HCT116 (cell line): Measurements from ENCODE around the gene DDO. TPM values are rescaled to one million over a fixed set of nuclear protein-coding genes. Genes with fewer than 3 reads are reported as not detected.

Experiments used
- ATAC-seq: fragments of 200-7000 bp; cut with Tn5 transposase; 2 replicates; pipeline ENCODE4 v1.9.1; 2020; ENCODE audit warnings: mild to moderate bottlenecking, moderate library complexity
- BruUV-seq: library from RNA; stranded (reverse); fragments of 400-500 nt; replicated peaks from 2 replicates; lab custom pipeline; 2021; lab: Mats Ljungman, UMichigan
- CTCF ChIA-PET: fragments of 300-600 bp; sonication (Branson Sonifier 250); formaldehyde crosslinking; loops from one replicate; lab custom pipeline; 2021; ENCODE audit warnings: antibody characterized with exemption; lab: Charles Lee
- POLR2A ChIA-PET: fragments of 300-600, 350-600 bp; sonication (Branson Sonifier 250); formaldehyde crosslinking; loops from one replicate; lab custom pipeline; 2021; ENCODE audit warnings: antibody characterized with exemption; lab: Charles Lee
- RAD21 ChIA-PET, 2 experiments: fragments of 300-600 bp; sonication (Branson Sonifier 250); formaldehyde crosslinking; loops; one replicate each; lab custom pipeline; 2023; ENCODE audit warnings: low total read pairs in 2 of 2; ENCODE audit not compliant: uncharacterized antibody in 2 of 2, unreplicated experiment in 2 of 2, low non-redundant PET in 1 of 2; lab: Charles Lee
- DNase-seq: peaks from one replicate; pipeline ENCODE4 v3.0.0-alpha.2; 2010; ENCODE audit warnings: low read depth, low spot score
- H2AFZ ChIP-seq: fragments of 200-600 bp; shearing (Covaris generic), sonication (generic); 2 replicates; pipeline ENCODE4 v1.6.1; 2017; ENCODE audit warnings: low read depth, mixed run types, mixed read lengths, antibody characterized with exemption, low read length; ENCODE audit not compliant: poor library complexity, severe bottlenecking
- H3K27ac ChIP-seq: 2 replicates; pipeline ENCODE4 v1.5.1; 2012; ENCODE audit warnings: low read depth, low read length
- H3K27me3 ChIP-seq: fragments of 200-600 bp; sonication (generic); 2 replicates; pipeline ENCODE4 v1.6.1; 2016; ENCODE audit warnings: mixed run types, low read length, mixed read lengths; ENCODE audit not compliant: insufficient read depth
- H3K36me3 ChIP-seq, 2 experiments: fragments of 200-500 bp in 1 of 2; fragments of 200-600 bp in 1 of 2; sonication (Bioruptor generic) in 1 of 2; sonication (generic) in 1 of 2; 2 replicates each; pipeline versions ENCODE4 v1.5.1 to v1.6.1; 2014 to 2016; ENCODE audit warnings: low read length in 2 of 2, inconsistent platforms in 1 of 2, mixed read lengths in 1 of 2, mixed run types in 1 of 2; ENCODE audit not compliant: insufficient read depth in 2 of 2, control insufficient read depth in 1 of 2
- H3K4me1 ChIP-seq, 2 experiments: fragments of 200-600 bp in 1 of 2; sonication (generic) in 1 of 2; 2 replicates each; pipeline versions ENCODE4 v1.5.1 to v1.6.1; 2012 to 2017; ENCODE audit warnings: low read length in 2 of 2, inconsistent platforms in 1 of 2, mild to moderate bottlenecking in 1 of 2, mixed read lengths in 1 of 2, mixed run types in 1 of 2, moderate library complexity in 1 of 2; ENCODE audit not compliant: insufficient read depth in 2 of 2, control insufficient read depth in 1 of 2
- H3K4me2 ChIP-seq: fragments of 200-600 bp; sonication (generic); 2 replicates; pipeline ENCODE4 v1.6.1; 2017; ENCODE audit warnings: mixed run types, low read length, mixed read lengths
- H3K4me3 ChIP-seq, 2 experiments: fragments of 200-600 bp in 1 of 2; sonication (generic) in 1 of 2; replicated peaks in 1 of 2; 2 replicates each; pipeline ENCODE4 v1.5.1; 2011 to 2016; ENCODE audit warnings: low read length in 2 of 2, control low read depth in 1 of 2, low read depth in 1 of 2, mild to moderate bottlenecking in 1 of 2, mixed read lengths in 1 of 2, mixed run types in 1 of 2
- H3K79me2 ChIP-seq: fragments of 200-600 bp; sonication (generic); 2 replicates; pipeline ENCODE4 v1.6.1; 2017; ENCODE audit warnings: mild to moderate bottlenecking, mixed run types, low read length, moderate library complexity, mixed read lengths; ENCODE audit not compliant: insufficient read depth
- H3K9ac ChIP-seq: fragments of 200-600 bp; sonication (generic); 2 replicates; pipeline ENCODE4 v1.6.1; 2016; ENCODE audit warnings: low read length, mixed read lengths
- H3K9me2 ChIP-seq: fragments of 200-600 bp; sonication (generic), shearing (Covaris generic); 2 replicates; pipeline ENCODE4 v1.6.1; 2017; ENCODE audit warnings: mixed run types, mild to moderate bottlenecking, moderate library complexity; ENCODE audit not compliant: insufficient read depth
- H3K9me3 ChIP-seq, 2 experiments: fragments of 200-500 bp in 1 of 2; fragments of 200-600 bp in 1 of 2; sonication (Bioruptor generic) in 1 of 2; sonication (generic) in 1 of 2; 2 replicates each; pipeline ENCODE4 v1.6.1; 2014 to 2017; ENCODE audit warnings: low read length in 2 of 2, mixed read lengths in 2 of 2, inconsistent platforms in 1 of 2, low read depth in 1 of 2, mild to moderate bottlenecking in 1 of 2, mixed run types in 1 of 2, moderate library complexity in 1 of 2; ENCODE audit not compliant: control insufficient read depth in 1 of 2, insufficient read depth in 1 of 2
- H4K20me1 ChIP-seq: fragments of 200-600 bp; sonication (generic), shearing (Covaris generic); 2 replicates; pipeline ENCODE4 v1.6.1; 2017; ENCODE audit warnings: mixed run types, mild to moderate bottlenecking, moderate library complexity; ENCODE audit not compliant: insufficient read depth
- CBX3 ChIP-seq: IDR thresholded peaks from 2 replicates; pipeline ENCODE4 v1.6.1; 2012; ENCODE audit warnings: low read depth
- ELF1 ChIP-seq: IDR thresholded peaks from 2 replicates; pipeline ENCODE4 v1.6.1; 2012; ENCODE audit warnings: low read depth, borderline replicate concordance
- EZH2phosphoT487 ChIP-seq: fragments of 200-600 bp; IDR thresholded peaks from 2 replicates; pipeline ENCODE4 v1.6.1; 2018; ENCODE audit warnings: antibody characterized with exemption, borderline replicate concordance
- RAD21 ChIP-seq: IDR thresholded peaks from 2 replicates; pipeline ENCODE4 v1.6.1; 2012; ENCODE audit warnings: low read depth, mild to moderate bottlenecking
- REST ChIP-seq: IDR thresholded peaks from 2 replicates; pipeline ENCODE4 v1.6.1; 2012; ENCODE audit warnings: low read depth
- SIN3A ChIP-seq: IDR thresholded peaks from 2 replicates; pipeline ENCODE4 v1.6.1; 2012; ENCODE audit warnings: low read depth
- TCF7L2 ChIP-seq: IDR thresholded peaks from 2 replicates; pipeline ENCODE4 v1.7.0; 2011; ENCODE audit warnings: borderline replicate concordance, inconsistent platforms; ENCODE audit not compliant: insufficient read depth, insufficient read length; ENCODE audit errors: extremely low read depth
- ZBTB33 ChIP-seq: IDR thresholded peaks from 2 replicates; pipeline ENCODE4 v1.6.1; 2011; ENCODE audit warnings: mild to moderate bottlenecking, low read length, moderate library complexity; ENCODE audit not compliant: insufficient replicate concordance; ENCODE audit errors: extremely low read depth
- ZFX ChIP-seq: fragments of 450-650 bp; IDR thresholded peaks from 2 replicates; pipeline ENCODE4 v1.6.1; 2017
- ZNF274 ChIP-seq: fragments of 200-500 bp; sonication (Bioruptor generic); IDR thresholded peaks from 2 replicates; pipeline ENCODE4 v1.6.1; 2014; ENCODE audit warnings: mild to moderate bottlenecking, low read depth, low read length, inconsistent platforms
- intact Hi-C: fragments of 100-400 bp; cut with micrococcal nuclease; formaldehyde crosslinking; loops from 2 replicates; pipeline ENCODE4 v1.10.0; 2022
- total RNA-seq: library from RNA; stranded (reverse); gene quantifications from one replicate; pipeline ENCODE4 v1.2.1, GENCODE V29; 2021; ENCODE audit not compliant: unreplicated experiment
- TF ChIP-seq, protein P1 (sequence below): IDR thresholded peaks from 2 replicates; pipeline ENCODE4 v1.6.1; 2012

The DDO gene
- total RNA-seq, 1 experiment from 2014 or later, result not detected

DNA sequence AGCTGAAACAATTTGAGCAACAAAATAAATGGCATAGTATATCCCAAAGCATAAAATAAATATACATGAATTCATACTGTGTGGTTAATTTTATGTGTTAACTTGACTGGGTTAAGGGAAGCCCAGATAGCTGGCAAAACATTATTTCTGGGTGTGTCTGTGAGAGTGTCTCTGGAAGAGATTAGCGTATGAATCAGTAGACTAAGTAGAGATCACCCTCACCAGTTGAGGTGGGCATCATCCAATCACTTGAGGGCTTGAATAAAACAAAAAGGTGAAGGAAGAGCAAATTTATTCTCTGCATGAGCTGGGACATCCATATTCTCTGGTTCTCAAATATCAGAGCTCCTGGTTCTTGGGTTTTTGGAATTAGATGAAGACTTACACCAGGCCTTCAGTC, 43.1 kb upstream of the DDO start:
- no TSS peak for BruUV-seq
- Histone ChIP-seq H3K27me3 (no peaks in the 10 kb centered on the region), H3K79me2 (no peaks in the 10 kb centered on the region), H3K9me2 (no peaks in the 10 kb centered on the region), H3K4me2 (no peak overlapping the region), H4K20me1 (no peaks in the 10 kb centered on the region; the same call in 1 of the 2 replicates), H3K4me3 (no peak overlapping the region), H3K9me3 (no peaks in the 10 kb centered on the region; a peak in 1 of 4 replicates), H3K9ac (no peak overlapping the region), H2AFZ (no peak overlapping the region), H3K27ac (no peak overlapping the region), H3K4me1 (no peaks in the 10 kb centered on the region), H3K36me3 (no peaks in the 10 kb centered on the region)
- CTCF ChIA-PET, result no interaction called here
- intact Hi-C loops, result no loop called here
- RAD21 ChIA-PET, result no interaction called here
- TF ChIP-seq TCF7L2, result no peak
- no peak for TF ChIP-seq REST
- no peak for TF ChIP-seq EZH2phosphoT487
- TF ChIP-seq, protein P1, sequence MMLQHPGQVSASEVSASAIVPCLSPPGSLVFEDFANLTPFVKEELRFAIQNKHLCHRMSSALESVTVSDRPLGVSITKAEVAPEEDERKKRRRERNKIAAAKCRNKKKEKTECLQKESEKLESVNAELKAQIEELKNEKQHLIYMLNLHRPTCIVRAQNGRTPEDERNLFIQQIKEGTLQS, result no peak
- no peak for TF ChIP-seq RAD21
- TF ChIP-seq ELF1, result no peak
- TF ChIP-seq ZNF274, result no peak
- TF ChIP-seq ZFX, result no peak
- no peak for TF ChIP-seq CBX3
- no peak for TF ChIP-seq ZBTB33
- TF ChIP-seq SIN3A, result no peak
- no peak for DNase-seq
- ATAC-seq, result no peak
- POLR2A ChIA-PET, result no interaction called here
